Activated T-helper 17 cell treated with anti-CD3 and anti-CD28 coated beads, Interleukin-2, amount 50 U/mL, for 72 hours (primary cell): ENCODE data around the gene IL6ST. TPM values are rescaled to one million over a fixed set of nuclear protein-coding genes. Genes with fewer than 3 reads are reported as not detected.
"Not testable (repeated sequence)": the region's sequence is repeated elsewhere in the genome, so short reads cannot be mapped to it uniquely, and the experiment has no call there.

Source experiments
- ATAC-seq: fragments of 150-1000 bp; cut with Tn5 transposase; replicated peaks from 2 replicates; pipeline ENCODE4 v1.10.0; 2021; ENCODE audit warnings: mild to moderate bottlenecking, moderate library complexity
- H3K27ac Mint-ChIP-seq: one replicate; pipeline ENCODE4 v1.8.0; 2022; ENCODE audit warnings: mixed read lengths
- H3K27me3 Mint-ChIP-seq: one replicate; pipeline ENCODE4 v1.8.0; 2022; ENCODE audit warnings: mixed read lengths
- H3K36me3 Mint-ChIP-seq: one replicate; pipeline ENCODE4 v1.8.0; 2022; ENCODE audit warnings: low read depth, mild to moderate bottlenecking, mixed read lengths
- H3K4me1 Mint-ChIP-seq: one replicate; pipeline ENCODE4 v1.8.0; 2022; ENCODE audit warnings: mixed read lengths
- H3K4me3 Mint-ChIP-seq: one replicate; pipeline ENCODE4 v1.8.0; 2022; ENCODE audit warnings: mild to moderate bottlenecking, mixed read lengths
- H3K9me3 Mint-ChIP-seq: one replicate; pipeline ENCODE4 v1.8.0; 2022; ENCODE audit warnings: mixed read lengths
- total RNA-seq, 2 donors: library from RNA; stranded (reverse); gene quantifications; one replicate each; pipeline ENCODE4 v1.2.3, GENCODE V29; 2022

IL6ST gene
- total RNA-seq, 2 donors from 2014 or later: 28.1 to 66.8 TPM

GRCh38 chr5:55993731-55994494 lies 850 bp downstream of the IL6ST start:
- Mint-ChIP-seq H3K4me3 (peak overlapping the region; percentile 96), H3K9me3 (no peaks in the 10 kb centered on the region), H3K27ac (peak overlapping the region; percentile 98), H3K4me1 (peaks cover 44% of the 10 kb centered on the region), H3K27me3 (no peaks in the 10 kb centered on the region), H3K36me3 (peaks cover 53% of the 10 kb centered on the region)
- no peak for ATAC-seq

GRCh38 chr5:55993013-55993412 lies 1.8 kb downstream of the IL6ST start:
- H3K27ac Mint-ChIP-seq: peak overlapping the region; percentile 98
- H3K4me1 Mint-ChIP-seq: peaks cover 43% of the 10 kb centered on the region
- H3K36me3 Mint-ChIP-seq: peaks cover 62% of the 10 kb centered on the region
- no peaks in the 10 kb centered on the region for H3K27me3 Mint-ChIP-seq
- ATAC-seq: peak; percentile 7
- H3K4me3 Mint-ChIP-seq: peak overlapping the region; percentile 96
- H3K9me3 Mint-ChIP-seq: no peaks in the 10 kb centered on the region

GRCh38 chr5:55991768-55992486 lies 2.8 kb downstream of the IL6ST start:
- Mint-ChIP-seq H3K4me1 (peaks cover 37% of the 10 kb centered on the region), H3K36me3 (peaks cover 73% of the 10 kb centered on the region), H3K27ac (no peak overlapping the region), H3K27me3 (no peaks in the 10 kb centered on the region), H3K4me3 (peak overlapping the region; percentile 96), H3K9me3 (no peaks in the 10 kb centered on the region)
- no peak for ATAC-seq

GRCh38 chr5:55990895-55991294 lies 3.9 kb downstream of the IL6ST start:
- Mint-ChIP-seq H3K36me3 (peaks cover 83% of the 10 kb centered on the region), H3K4me3 (peak overlapping the region; percentile 96)
- ATAC-seq: not testable (repeated sequence)

GRCh38 chr5:55989860-55990259 lies 4.9 kb downstream of the IL6ST start:
- ATAC-seq: no peak
- Mint-ChIP-seq H3K27me3 (no peaks in the 10 kb centered on the region), H3K9me3 (no peaks in the 10 kb centered on the region), H3K27ac (no peak overlapping the region), H3K4me3 (peak overlapping the region; percentile 96), H3K4me1 (peaks cover 44% of the 10 kb centered on the region), H3K36me3 (peaks cover 93% of the 10 kb centered on the region)

More at GRCh38 chr5:55990895-55991294, 3.9 kb downstream of the IL6ST start:
- H3K27ac Mint-ChIP-seq, H3K9me3 Mint-ChIP-seq, H3K27me3 Mint-ChIP-seq: not testable (repeated sequence)
- peaks cover 44% of the 10 kb centered on the region for H3K4me1 Mint-ChIP-seq

GRCh38 chr5:55988979-55989638 lies 5.7 kb downstream of the IL6ST start:
- H3K27ac Mint-ChIP-seq: no peak overlapping the region
- no peaks in the 10 kb centered on the region for H3K27me3 Mint-ChIP-seq
- peaks cover 95% of the 10 kb centered on the region for H3K36me3 Mint-ChIP-seq
- peaks cover 48% of the 10 kb centered on the region for H3K4me1 Mint-ChIP-seq
- H3K9me3 Mint-ChIP-seq: no peaks in the 10 kb centered on the region
- peak overlapping the region; percentile 96 for H3K4me3 Mint-ChIP-seq
- ATAC-seq: no peak

GRCh38 chr5:55988428-55988827 lies 6.3 kb downstream of the IL6ST start:
- ATAC-seq, H3K9me3 Mint-ChIP-seq, H3K27ac Mint-ChIP-seq, H3K27me3 Mint-ChIP-seq: not testable (repeated sequence)
- Mint-ChIP-seq H3K36me3 (peaks cover 88% of the 10 kb centered on the region), H3K4me3 (peak overlapping the region; percentile 34), H3K4me1 (peaks cover 52% of the 10 kb centered on the region)

GRCh38 chr5:55986931-55987330 lies 7.8 kb downstream of the IL6ST start:
- Mint-ChIP-seq H3K4me1 (peaks cover 49% of the 10 kb centered on the region), H3K4me3 (peak overlapping the region; percentile 34), H3K36me3 (peaks cover 90% of the 10 kb centered on the region), H3K27ac (no peak overlapping the region), H3K9me3 (no peaks in the 10 kb centered on the region), H3K27me3 (no peaks in the 10 kb centered on the region)
- ATAC-seq: no peak

- H3K4me3 Mint-ChIP-seq: peak overlapping the region; percentile 34
These were observed 9.6 kb downstream of the IL6ST start for GRCh38 chr5:55985181-55985580.

GRCh38 chr5:55983986-55984385 lies 10.8 kb downstream of the IL6ST start:
- Mint-ChIP-seq H3K9me3 (no peaks in the 10 kb centered on the region), H3K27me3 (no peaks in the 10 kb centered on the region), H3K4me3 (peak overlapping the region; percentile 34), H3K36me3 (peaks cover 85% of the 10 kb centered on the region), H3K27ac (no peak overlapping the region), H3K4me1 (peaks cover 29% of the 10 kb centered on the region)
- no peak for ATAC-seq

More at GRCh38 chr5:55985181-55985580, 9.6 kb downstream of the IL6ST start:
- Mint-ChIP-seq H3K9me3 (no peaks in the 10 kb centered on the region), H3K27me3 (no peaks in the 10 kb centered on the region), H3K4me1 (peaks cover 34% of the 10 kb centered on the region), H3K27ac (no peak overlapping the region), H3K36me3 (peaks cover 87% of the 10 kb centered on the region)
- ATAC-seq: no peak

- H3K36me3 Mint-ChIP-seq: peaks cover 83% of the 10 kb centered on the region
These were observed 11.8 kb downstream of the IL6ST start for GRCh38 chr5:55982957-55983381.

GRCh38 chr5:55973296-55973695 lies 21.5 kb downstream of the IL6ST start:
- Mint-ChIP-seq H3K4me1 (peaks cover 23% of the 10 kb centered on the region), H3K36me3 (peaks cover 96% of the 10 kb centered on the region), H3K27ac (no peak overlapping the region), H3K27me3 (no peaks in the 10 kb centered on the region), H3K9me3 (no peaks in the 10 kb centered on the region), H3K4me3 (no peak overlapping the region)
- ATAC-seq: no peak

More at GRCh38 chr5:55982957-55983381, 11.8 kb downstream of the IL6ST start:
- Mint-ChIP-seq H3K27ac (no peak overlapping the region), H3K4me3 (peak overlapping the region; percentile 34), H3K27me3 (no peaks in the 10 kb centered on the region), H3K9me3 (no peaks in the 10 kb centered on the region), H3K4me1 (peaks cover 32% of the 10 kb centered on the region)
- ATAC-seq: no peak

- Mint-ChIP-seq H3K27me3 (no peaks in the 10 kb centered on the region), H3K27ac (no peak overlapping the region), H3K36me3 (peaks cover 100% of the 10 kb centered on the region), H3K4me3 (no peak overlapping the region), H3K9me3 (no peaks in the 10 kb centered on the region), H3K4me1 (peaks cover 24% of the 10 kb centered on the region)
- ATAC-seq: no peak
These were observed 24.8 kb downstream of the IL6ST start for GRCh38 chr5:55969956-55970355.

- no peak overlapping the region for H3K4me3 Mint-ChIP-seq
- H3K27me3 Mint-ChIP-seq: no peaks in the 10 kb centered on the region
- H3K27ac Mint-ChIP-seq: peak overlapping the region; percentile 55
- peaks cover 21% of the 10 kb centered on the region for H3K4me1 Mint-ChIP-seq
- peaks cover 98% of the 10 kb centered on the region for H3K36me3 Mint-ChIP-seq
- H3K9me3 Mint-ChIP-seq: no peaks in the 10 kb centered on the region
- peak; percentile 88 for ATAC-seq
These were observed 28.5 kb downstream of the IL6ST start for GRCh38 chr5:55966284-55966683.
